Amygdala (tissue), 56 donors: ENCODE results near the gene ITPKB.

ENCODE experiments used
- DNase-seq, 56 donors: peaks; one replicate each; lab custom pipeline; 2025; lab: John Stamatoyannopoulos, UW

Gene ITPKB

DNA sequence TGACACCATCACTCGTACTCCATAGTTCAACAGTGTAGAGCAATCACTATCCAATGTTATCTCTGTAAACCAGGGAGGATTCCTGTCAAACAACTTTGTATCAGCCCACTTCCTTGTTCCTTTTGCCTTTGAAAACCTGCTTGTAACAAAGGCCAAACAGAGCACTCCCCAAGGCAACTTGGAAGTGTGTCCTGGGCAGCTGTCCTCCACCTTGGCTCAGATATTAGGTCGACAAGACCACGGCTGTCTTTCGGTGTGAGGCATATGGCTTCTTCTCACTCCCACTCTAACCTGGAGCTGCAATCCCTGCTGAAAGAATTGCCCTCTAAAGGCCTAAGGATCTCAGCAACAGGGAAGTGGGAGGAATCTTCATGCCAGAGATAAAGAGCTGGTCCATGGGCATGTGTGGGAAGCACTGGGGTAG is 66.7 kb downstream of the ITPKB start:
- no peak for DNase-seq

DNA sequence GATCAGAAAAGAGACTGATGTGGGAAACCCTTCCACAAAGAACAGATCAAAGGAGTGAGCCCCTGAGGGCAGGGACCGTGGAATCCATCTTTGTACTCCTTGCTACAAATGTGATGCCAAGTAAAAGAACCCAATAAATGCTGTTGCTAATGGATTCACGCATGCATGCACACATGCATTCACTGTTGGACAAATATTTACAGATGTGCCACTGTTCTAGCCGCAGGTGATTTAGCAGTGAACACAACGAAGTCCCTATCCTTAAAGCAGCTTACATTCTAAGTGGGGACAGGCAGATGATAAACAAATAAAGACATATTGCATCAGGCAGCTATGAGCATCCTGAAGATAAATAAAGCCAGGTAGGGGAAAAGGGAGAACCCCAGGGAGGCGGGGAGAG is 67.8 kb downstream of the ITPKB start:
- DNase-seq = no peak

DNA sequence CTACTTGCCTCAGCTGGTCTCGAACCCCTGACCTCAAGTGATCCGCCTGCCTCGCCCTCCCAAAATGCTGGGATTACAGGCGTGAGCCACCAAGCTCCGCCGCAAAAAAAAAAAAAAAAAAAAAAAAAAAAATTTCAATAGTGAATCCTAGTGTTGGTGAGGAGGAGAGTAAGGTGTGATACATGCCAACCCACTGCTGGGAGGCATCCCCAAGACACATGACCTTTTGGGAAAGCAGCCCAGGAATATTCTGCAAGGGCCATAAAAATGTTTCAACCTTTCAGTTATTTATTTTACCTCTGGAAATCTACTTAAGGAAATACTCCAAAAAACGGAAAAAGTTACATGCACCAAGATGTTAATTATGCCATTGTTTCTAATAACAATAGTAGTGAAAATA is 69.0 kb downstream of the ITPKB start:
- DNase-seq = no peak

DNA sequence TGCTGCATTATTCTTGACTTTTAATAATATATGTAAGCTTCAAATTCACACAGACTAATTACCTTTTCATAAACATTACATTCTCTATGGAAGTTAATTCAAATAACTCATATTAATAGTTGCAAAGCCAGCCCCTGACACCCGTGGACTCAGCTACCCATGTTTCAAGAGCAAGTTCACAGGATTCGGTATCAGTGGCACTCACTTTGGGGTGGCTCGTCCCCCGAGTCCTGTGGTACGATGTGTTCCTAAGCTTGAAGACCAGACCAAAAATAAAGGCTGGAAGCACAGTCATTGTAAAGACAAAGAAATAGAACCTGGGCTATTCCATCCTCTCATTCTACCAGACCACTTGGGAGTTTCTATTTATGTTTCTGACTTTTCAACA is 70.9 kb downstream of the ITPKB start:
- no peak for DNase-seq

DNA sequence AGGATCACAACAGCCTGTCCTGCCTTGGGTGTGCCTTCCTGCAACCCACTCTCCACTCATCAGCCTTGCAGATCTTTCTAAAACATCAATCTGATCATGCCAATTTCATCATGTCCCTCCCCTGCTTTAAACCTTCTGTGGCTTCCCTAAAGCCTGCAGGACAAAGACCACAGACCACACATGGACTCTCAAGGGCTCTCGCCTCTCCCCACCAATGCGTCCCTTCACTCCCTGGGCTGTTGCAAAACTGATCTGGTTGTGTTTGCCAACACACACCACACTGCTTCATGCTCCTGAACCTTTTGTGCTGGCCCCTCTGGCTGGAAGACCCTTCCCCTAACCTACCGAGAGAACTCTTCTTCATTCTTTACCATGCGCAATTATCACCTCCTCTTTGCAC is 72.4 kb downstream of the ITPKB start:
- DNase-seq = no peak

DNA sequence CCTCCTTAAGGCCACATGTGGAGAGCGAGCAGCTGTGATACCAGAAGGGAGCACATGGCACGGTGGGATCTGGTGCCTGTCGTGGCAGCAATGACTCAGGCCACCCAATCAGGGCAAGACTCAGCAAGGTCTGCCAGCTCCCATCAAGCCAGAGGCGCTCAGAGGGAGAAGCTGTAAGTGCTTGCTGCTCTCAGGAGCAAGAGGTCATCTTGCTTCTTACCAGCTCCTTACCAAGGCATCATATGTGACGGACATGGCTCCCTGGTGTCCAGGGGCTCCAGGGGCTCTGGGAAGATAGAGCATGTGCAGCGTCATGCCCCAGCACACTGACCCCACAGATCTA is 72.9 kb downstream of the ITPKB start:
- no peak for DNase-seq

DNA sequence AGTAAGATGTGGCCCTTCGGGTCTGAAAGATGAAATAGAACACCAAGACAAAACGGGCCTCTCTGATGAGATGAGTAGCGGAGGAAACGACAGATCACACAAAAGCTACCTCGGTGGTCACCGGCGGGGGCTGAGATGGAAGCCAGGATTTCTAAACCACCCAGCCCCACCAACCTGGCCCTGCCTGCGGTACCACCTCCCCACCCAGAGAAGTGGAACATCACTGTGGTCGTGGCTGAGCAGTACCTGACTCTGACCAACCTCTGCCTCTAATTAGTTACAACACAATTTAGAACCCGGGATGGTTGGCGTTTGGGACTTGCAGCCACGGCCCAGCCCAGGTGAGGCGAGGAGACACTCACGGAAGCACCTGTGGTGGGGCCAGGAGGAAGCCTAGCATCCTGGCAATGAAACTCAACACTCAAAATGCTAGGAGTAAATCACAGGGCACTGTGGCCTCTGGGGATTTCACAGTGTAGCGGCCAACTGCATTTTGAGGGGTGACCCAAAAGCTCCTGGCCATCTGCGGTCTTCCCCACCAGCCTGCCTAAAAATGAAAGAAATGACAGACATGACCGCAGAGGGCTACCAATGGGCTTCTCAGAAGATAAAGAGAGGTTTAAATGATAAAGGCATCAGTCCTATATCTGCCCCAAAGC is 73.4 kb downstream of the ITPKB start:
- no peak for DNase-seq

DNA sequence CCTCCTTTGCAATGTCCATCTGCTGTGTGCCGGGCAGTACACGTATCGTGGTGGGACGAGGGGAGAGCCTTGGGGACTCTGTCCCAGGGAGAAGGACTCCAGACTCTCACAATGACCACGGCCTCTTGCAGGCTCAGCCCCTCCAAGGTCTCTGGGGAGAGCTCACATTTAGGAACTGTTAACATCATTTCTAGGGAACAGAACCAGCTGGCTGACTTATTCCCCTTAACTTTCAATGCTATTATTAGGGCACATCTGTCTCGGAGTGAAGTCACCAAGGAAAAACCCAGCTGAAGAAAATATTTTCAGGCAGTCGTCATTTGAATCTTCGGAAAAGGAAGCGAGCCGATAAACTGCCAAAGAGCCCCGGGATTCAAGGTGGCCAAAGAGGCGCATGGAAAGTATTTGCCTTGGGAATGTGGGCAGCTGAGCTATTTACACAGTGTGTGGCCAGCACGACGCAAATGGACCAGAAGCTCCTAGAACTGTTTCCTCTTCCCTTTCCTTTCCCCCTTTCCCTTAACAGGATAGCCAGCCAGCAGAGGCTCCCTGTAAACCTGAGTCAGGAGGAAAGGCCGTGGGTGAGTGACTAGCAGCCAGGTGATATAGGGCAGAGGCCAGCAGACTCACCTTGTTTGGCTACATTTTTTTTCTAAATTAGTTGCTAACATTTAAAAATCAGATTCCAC is 74.5 kb downstream of the ITPKB start:
- no peak for DNase-seq

DNA sequence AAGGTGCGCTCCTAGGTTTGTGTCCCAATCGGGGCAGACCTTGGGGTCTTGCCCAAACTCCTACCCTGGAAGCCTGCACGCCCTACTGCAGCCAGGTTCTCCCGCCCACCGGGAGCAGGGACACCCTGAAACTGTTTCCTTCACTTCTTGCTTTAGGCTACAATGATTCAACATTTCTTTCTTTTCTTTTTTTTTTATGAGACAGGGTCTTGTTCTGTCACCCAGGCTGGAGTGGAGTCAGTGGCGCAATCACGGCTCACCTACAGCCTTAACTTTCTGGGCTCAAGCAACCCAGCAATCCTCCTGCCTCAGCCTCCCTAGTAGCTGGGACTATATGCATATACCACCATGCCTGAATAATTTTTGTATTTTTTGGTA is 75.8 kb downstream of the ITPKB start:
- no peak for DNase-seq

DNA sequence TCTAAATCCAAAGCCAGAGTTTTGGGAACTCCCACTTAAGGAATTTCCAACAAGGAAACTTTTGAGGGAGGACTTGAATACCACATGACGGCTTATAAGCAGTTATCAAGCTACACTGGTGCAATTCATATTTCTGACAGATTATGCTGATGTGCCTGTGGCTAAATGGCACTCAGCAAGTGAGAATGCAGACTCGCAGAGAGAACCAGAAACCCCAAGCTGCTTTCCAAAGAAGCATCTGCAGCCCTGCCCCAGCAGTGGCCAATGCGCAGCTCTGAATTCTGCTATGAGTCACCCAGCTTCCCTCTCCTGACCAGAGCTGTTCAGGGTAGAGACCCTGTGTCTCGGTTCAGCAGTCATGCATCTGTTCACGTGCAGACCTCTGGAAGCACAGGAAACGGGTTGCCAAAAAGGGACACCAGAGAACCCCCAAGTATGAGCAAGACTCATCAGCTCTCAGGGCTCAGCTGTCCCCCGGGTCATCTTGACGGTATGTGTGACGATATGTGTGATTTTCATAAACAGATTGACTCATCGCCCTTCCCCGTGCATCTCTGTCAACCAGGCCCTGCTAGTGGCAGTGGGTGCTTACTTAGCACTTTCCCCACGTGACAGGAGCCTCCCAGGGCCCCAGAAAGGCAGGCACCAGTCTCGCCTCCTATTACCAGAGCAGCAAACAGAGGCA is 76.3 kb downstream of the ITPKB start:
- peak in 30 of 56 donors; percentile 32 to 79 (median 54) for DNase-seq

DNA sequence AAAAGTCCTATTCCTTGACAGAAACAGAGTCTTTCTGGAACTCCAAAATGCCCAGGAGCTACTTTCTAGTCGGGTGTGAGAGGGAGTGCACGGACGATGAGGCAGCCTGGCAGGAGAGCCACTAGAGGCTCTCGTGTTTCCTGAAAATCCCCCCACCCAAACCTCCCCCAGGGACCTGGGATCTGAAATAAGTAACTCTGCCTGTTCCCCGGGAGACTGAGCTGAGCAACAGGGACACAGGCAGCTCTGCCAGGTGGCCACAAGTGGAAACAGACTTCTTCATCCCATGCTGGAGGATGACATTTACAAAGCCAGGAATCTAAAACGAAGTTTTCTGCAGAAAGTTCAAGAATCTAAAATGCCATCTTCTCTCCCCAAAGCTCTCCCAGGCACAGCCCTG is 77.1 kb downstream of the ITPKB start:
- peak in 1 of 56 donors; percentile 49 for DNase-seq

DNA sequence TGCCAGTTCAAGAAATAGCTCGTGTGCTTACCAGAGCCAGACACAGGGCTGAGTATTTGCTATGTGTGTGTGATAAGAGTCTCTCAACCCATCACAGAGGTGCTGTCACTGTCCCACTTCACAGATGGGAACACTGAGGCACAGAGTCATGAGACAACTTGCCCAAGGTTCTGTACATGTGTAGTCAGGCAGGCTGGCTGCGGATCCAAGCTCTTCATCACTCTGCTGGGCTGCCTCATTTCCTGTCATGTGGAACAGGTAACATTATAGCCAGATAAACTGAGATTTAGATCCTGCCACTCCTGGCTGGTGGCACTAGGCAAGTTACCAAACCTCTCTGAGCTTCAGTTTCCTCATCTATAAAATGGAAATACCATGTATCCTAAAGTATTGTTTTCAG is 77.8 kb downstream of the ITPKB start:
- DNase-seq = no peak

DNA sequence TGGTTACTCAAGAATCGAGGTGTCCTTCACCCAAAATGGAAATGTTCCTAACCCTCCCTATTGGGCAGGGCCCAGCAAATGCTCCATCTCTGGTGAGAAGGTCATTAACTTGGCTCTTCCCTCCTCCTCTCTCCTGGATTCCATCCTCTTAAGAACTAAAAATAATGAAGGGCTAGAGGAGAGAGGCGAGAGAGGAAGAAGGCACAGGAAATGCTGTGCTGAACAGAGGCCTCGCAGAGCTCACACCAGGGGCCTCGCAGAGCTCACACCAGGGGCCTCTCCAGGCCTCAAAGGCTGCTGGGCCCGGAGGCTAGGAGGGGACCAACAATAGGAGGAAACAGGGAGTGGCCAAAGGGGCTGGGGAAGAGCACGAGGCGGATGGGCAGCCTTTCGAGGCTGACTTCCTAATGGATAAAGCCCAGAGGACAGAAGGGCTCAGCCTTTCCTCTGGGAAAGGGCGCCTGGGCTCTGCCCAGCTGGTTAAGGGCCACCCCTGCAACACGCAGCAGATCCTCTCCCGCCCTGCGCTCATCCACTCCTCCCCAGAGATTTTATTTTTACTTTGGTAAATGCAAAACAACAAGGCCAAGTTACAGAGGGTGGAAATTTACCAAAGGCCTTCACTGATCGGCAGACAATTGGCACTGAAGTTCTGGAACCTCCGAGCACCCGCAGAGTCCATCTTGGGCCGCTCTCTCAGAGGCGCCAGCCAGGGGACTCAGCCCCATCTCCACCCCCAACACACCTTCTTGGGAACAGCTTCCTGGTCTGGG is 78.5 kb downstream of the ITPKB start:
- peak in 1 of 56 donors; percentile 24 for DNase-seq

DNA sequence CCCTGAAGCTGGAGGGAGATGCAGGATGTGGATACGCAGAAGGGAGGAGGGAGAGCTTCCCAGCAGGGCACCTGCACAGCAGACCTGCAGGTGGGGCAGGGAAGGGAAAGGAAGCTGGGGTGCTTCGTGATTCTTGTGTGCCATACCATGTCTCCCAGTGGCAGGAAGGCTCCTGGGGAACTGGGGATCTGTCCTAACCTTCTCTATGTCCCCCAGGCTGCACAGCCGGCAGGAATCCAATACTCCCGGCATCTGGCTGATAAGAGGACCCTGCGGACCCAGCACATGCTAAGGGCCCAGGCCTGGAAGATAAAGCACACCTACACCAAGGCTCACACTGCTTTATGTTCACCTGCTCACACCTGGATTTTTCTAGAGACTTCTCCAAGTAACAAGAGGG is 79.4 kb downstream of the ITPKB start:
- DNase-seq = no peak

DNA sequence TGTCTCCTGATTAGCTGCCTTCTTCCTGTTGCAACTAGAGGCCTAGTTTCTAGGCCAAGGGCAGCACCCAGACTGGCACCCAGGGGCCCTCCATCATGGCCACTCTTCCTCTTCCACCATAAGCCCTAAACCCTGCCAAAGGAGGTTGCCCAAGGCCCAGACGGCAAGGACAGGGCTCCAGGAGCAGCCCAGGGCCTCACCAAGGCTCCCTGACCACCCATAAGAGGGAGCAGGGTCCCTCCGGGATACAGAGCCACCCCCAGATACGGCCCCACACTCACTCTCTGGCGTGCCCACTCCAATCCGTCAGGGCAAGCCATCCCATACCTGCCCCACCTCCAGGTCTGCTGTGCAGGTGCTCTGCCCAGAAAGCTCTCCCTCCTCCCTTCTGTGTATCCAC is 79.9 kb downstream of the ITPKB start:
- no peak for DNase-seq

DNA sequence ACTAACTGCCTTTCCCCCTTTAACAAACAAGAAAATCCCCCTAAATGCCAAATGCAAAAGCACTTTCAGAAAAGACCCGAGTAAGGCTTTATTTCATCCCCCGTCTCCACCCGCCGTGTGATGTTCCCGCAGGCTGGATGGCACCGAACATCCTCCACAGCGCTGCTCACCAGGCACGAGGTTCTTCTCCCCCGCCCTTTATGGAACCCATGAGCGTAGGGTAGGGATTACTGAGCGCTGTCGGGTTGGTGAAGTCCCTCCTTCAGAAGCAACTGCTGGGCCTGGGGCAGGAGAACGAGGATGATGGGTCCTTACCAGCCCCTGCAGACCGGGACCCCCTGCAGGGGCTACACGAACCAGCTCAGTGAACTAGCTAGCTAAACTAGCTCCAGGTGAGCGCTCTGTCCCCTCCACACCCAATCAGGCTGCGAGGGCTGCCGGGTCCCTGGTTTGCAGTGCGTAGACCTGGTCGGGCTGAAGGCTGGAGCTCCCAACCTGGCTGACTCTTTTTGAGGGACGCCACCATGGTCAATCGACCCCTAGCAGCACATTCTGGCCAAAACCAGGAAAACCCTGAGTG is 80.4 kb downstream of the ITPKB start:
- peak in 8 of 56 donors; percentile 34 to 77 (median 58) for DNase-seq

DNA sequence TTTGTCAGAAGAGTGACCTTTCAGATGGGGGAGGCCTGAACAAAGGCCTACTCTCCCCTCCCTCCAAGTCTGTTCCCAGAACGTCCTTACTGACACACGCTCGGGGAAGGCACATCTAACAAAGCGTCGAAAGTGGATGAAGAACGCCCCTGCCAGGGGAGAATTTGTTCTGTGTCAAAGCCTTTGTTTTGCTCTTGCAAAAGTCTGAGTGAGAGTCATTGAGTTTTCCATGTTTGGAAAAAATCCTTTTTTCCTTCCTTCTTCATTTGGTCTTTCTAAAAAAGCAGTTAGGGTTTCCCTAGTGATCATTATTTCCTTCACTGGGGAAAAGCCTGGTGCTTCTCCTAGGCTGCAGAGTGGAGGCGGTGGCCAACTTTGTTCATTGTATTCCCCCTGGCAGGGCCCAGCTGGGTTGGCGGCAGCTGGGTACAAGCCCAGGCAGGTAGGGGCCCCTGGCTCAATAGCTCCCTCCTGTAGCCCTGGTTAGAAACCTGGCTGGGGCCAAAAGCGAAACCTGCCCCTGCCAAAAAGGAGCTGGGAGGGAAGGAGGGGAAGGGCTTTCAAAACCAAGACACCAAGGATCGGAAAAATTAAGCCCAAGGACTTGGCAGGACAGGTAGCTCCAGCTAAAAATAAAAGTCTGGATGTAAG is 81.1 kb downstream of the ITPKB start:
- peak in 48 of 56 donors; percentile 25 to 86 (median 65) for DNase-seq

DNA sequence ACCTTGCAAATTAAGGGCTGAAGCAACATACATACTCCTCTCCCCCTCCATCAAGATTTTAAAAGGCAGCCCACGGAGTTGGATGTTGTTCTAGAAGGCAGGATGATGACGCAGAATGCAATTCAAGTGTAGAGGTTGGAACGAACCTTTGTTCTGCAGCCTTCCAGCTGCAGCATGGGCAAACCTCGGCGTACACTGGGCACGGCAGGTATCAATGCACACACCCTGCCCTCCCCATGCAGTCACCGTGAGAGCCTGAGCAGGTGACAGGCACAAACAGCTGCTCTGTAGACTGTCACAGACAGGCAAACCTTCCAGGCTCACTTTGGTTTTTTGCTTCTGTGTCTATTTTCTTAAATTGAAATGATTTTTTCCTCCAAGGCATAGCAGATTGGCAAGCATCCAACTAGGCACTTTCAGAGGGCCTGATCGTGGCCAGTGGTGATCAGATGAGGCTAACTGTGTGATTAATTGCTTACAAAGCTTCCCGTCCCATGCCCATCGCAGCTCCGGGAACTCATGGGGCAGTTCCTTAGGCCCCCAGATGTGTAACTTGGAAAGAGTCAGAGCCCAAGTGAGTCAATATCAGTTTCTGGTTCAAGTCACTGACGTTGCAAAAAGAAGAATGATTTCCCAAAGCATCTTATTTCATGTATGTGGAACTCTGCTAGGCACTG is 82.3 kb downstream of the ITPKB start:
- DNase-seq = peak in 3 of 56 donors; percentile 34 to 53 (median 43)

DNA sequence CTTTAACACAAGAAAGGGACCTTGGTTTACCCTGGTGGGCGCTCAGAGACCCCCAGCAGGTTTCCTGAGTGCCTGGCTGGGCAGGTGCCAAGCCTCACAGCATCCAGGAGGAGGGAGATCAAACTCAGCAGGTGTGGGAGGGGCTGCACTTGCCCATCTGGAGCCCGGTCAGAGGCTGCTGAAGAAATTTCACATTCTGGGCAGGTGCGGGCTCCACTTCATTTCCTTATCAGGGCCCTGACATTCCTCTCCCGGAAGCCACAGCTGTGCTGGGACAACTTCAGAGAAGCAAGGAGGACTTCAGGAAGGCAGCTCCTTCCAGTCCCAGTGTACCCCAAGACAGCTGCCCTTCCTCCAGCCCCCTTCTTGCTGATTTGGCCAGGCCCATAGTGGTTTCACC is 82.9 kb downstream of the ITPKB start:
- DNase-seq = no peak
